GM13976 (cell line): Measurements from ENCODE around the gene SUPT3H.

Source experiments
- DNase-seq: peaks from one replicate; pipeline ENCODE4 v3.0.0; 2012; ENCODE audit warnings: low spot score
- CTCF ChIP-seq: IDR thresholded peaks from 2 replicates; pipeline ENCODE4 v1.5.1; 2012; ENCODE audit warnings: borderline replicate concordance, mild to moderate bottlenecking; ENCODE audit not compliant: insufficient read depth; ENCODE audit errors: extremely low read depth, missing control alignments, control extremely low read depth
- in situ Hi-C: fragments of 300-500 bp; cut with MboI; formaldehyde crosslinking; loops from one replicate; pipeline ENCODE4 v1.12.0; 2022; ENCODE audit warnings: low sequenced_read_pairs, mixed read lengths, inconsistent platforms; ENCODE audit not compliant: unreplicated experiment

SUPT3H gene

GRCh38 chr6:45377554-45378333 is at the start of gene SUPT3H:
TSS of gene SUPT3H (minus strand) at chr6:45377934.
- in situ Hi-C loops: no loop called here
- peak; percentile 24 for TF ChIP-seq CTCF
- peak; percentile 92 for DNase-seq

- in situ Hi-C loops: loop anchor here (25.0 kb wide), 1 partner anchor 286 kb away; no protein-coding TSS in a partner anchor
- DNase-seq: no peak
- no peak for TF ChIP-seq CTCF
These were observed 48.5 kb upstream of the SUPT3H start for GRCh38 chr6:45426251-45426650.

GRCh38 chr6:45424451-45424861 is 46.7 kb upstream of the SUPT3H start:
- no peak for TF ChIP-seq CTCF
- in situ Hi-C loops: loop anchor here (25.0 kb wide), 1 partner anchor 762 kb away; no protein-coding TSS in a partner anchor

GRCh38 chr6:45423824-45424450 is 46.2 kb upstream of the SUPT3H start:
- no peak for DNase-seq
- in situ Hi-C loops: loop anchor here (25.0 kb wide), 1 partner anchor 762 kb away; no protein-coding TSS in a partner anchor
- TF ChIP-seq CTCF: no peak

More at GRCh38 chr6:45424451-45424861, 46.7 kb upstream of the SUPT3H start:
- DNase-seq: no peak

GRCh38 chr6:45423111-45423823 is 45.5 kb upstream of the SUPT3H start:
- in situ Hi-C loops: loop anchor here (25.0 kb wide), 1 partner anchor 761 kb away; no protein-coding TSS in a partner anchor
- DNase-seq: peak; percentile 33
- no peak for TF ChIP-seq CTCF

GRCh38 chr6:45422503-45423110 is 44.9 kb upstream of the SUPT3H start:
- peak; percentile 26 for DNase-seq
- TF ChIP-seq CTCF: no peak
- in situ Hi-C loops: loop anchor here (25.0 kb wide), 1 partner anchor 760 kb away; no protein-coding TSS in a partner anchor
